Epidermal melanocyte (primary cell): ENCODE data around the gene SLC25A29.
"Not testable (repeated sequence)": the region's sequence is repeated elsewhere in the genome, so short reads cannot be mapped to it uniquely, and the experiment has no call there.

ENCODE experiments used
- DNase-seq: peaks from one replicate; pipeline ENCODE4 v3.0.0; 2011; ENCODE audit warnings: low spot score; ENCODE audit not compliant: insufficient read length

Gene SLC25A29

GRCh38 chr14:100294213-100294962, 11.9 kb downstream of the SLC25A29 start:
- DNase-seq, result no peak

GRCh38 chr14:100293497-100294212, 12.6 kb downstream of the SLC25A29 start:
- DNase-seq, result no peak

- DNase-seq, result peak; percentile 3
These were observed 13.3 kb downstream of the SLC25A29 start for GRCh38 chr14:100292776-100293461.

- no peak for DNase-seq
These were observed 13.9 kb downstream of the SLC25A29 start for GRCh38 chr14:100292301-100292775.

GRCh38 chr14:100291305-100292075, 14.8 kb downstream of the SLC25A29 start:
- no peak for DNase-seq

GRCh38 chr14:100290607-100291304, 15.5 kb downstream of the SLC25A29 start:
- DNase-seq, result no peak

- no peak for DNase-seq
These were observed 16.2 kb downstream of the SLC25A29 start for GRCh38 chr14:100289916-100290606.

GRCh38 chr14:100288382-100289185, 17.7 kb downstream of the SLC25A29 start:
- DNase-seq, result no peak

- not testable (repeated sequence) for DNase-seq
These were observed 18.3 kb downstream of the SLC25A29 start for GRCh38 chr14:100287998-100288295.

GRCh38 chr14:100287202-100287997, 18.8 kb downstream of the SLC25A29 start:
- no peak for DNase-seq

DNA sequence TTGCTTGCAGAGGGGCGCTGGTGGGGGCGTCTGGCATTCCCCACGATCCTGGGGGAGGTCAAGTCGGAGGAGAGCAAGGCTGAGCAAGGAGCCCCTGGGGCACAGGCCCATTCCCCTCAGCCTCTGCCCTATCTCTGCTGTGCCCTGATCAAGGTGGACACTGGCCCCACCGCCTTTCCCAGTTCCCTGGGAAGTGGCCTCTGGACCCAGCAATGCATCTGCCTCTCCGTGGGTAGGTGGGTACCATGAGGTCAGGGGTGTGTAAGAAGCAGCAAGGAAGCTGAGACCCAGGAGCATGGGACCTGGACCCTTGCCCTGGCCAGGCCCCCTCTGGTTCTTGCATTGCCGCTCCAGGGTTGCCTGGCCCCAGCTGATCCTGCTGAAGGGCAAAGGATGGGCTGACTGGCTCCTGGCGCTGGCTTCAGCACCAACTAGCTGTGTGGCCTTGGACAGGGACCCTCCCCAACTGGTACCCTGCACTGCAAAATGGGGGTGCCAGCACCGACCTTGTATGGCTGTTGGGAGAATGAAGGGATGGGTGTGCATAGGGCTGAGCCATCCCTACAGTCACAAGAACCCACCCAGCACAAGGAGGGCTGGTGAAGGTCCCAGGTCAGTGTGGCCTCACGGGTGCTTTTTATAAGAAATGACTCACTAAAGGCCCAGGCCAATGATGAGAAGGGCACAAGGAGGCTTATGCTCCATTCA, 19.6 kb downstream of the SLC25A29 start:
- DNase-seq, result no peak

- DNase-seq, result no peak
These were observed 20.3 kb downstream of the SLC25A29 start for GRCh38 chr14:100285913-100286400.

DNA sequence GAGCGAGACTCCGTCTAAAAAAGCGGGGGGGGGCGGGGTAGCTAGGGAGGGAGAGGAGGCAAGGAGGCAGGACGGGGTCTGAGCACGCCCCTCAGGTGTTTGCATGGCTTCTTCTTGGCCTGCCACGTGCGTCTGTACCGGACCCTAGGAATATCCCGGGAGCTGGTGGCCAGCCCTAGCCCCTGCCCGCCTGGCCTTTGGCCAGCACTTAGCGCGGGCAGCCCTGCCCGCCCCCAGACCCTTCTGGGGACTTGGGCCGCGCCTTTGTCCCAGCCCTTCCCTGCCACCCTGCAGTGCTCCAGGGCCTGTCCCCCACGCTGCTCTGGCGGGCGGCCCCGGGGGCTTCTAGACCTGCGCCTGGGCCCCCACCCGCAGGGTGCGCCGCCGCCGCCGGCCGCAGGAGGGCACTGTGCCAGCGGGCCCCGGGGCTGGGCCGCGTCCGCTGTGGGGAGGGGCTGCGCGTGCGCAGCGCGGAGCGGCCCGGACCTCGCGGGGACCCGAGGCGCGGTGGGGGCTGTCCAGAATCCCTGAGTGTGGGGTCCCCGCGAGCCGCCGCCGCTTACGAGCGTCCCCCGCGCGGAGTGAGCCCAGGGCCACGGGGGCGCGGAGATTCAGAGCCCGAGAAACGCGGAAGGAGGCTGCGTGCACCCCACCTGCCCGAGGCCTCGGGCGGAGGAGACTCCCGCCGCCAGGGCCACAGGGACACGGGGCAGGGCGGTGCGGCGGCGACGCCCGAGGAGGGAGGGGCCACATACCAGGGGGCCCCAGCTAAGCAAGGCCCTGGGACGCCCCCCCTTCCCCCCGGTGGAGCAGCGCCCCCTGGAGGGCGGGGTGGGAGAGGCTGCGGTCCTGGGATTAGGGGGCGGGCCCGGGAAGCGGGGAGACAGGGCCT, 21.0 kb downstream of the SLC25A29 start:
- DNase-seq, result peak; percentile 89

DNA sequence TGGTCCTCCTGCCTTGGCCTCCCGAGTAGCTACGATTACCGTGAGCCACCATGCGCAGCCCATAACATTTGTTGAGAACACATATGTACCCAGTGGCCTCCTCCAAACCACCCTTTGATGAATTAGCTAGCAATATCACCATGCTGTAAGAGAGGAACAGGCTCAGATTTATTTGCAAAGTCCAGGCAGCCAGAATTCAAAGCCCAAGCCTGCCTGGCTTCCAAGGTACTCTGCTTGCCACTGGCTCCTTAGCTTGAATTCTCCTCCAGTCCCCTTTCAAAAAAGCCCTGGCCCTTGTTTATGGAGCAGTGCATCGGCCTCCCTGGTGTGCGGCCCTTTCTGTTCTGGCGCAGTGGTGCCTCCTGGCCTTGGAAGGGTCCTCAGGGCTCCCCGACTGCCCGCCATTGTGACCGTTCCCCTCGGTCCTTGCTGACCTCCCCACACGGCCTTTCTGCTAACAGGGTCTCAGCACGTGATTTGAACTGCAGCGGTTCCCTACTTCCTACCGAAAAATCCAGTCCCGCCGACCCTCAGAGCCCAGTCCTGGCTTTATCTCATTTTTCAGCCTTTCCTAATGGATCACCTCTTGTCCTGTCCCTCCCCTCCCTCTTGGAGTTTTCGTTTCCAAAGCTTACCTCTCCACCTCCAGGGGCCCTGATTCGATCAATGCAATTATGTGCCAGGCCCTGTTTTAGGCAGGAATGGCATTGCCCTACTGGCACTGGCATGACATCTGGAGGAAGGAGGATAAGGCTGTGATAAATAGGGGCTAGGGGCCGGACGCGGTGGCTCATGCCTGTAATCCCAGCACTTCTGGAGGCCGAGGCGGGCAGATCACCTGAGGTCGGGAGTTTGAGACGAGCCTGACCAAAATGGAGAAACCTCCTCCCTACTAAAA, 22.0 kb downstream of the SLC25A29 start:
- no peak for DNase-seq

GRCh38 chr14:100283436-100283835, 22.8 kb downstream of the SLC25A29 start:
- not testable (repeated sequence) for DNase-seq
